NCI-H510A (cell line): ENCODE data around the gene TCEANC.
A peak's percentile ranks its signal among the peaks of the same experiment; 100 is the strongest.
"Not testable (repeated sequence)": the region's sequence is repeated elsewhere in the genome, so short reads cannot be mapped to it uniquely, and the experiment has no call there.

Experiments
- DNase-seq: peaks from one replicate; lab custom pipeline; 2025; lab: John Stamatoyannopoulos, UW

TCEANC gene

GRCh38 chrX:13655674-13656073, 2.7 kb downstream of the TCEANC start:
- DNase-seq, result no peak

DNA sequence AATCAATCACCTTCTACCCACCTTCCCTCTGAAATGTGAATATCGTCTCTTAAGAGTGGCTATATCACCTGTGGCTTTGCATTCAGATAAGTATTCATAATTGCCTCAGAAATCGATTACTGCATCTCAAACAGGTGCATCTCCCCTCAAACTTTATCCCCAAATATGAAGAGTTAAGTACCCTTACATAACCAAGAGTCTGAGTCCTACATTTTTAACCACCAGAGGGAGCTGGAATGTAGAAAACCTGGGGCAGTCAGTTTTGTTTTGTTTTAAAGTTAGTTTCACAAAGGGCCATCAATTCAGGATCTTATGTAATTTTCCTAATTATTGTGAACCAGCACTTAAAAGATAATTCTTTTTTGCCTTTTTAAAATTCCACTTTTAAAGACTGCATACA, 5.7 kb downstream of the TCEANC start:
- DNase-seq, result no peak

DNA sequence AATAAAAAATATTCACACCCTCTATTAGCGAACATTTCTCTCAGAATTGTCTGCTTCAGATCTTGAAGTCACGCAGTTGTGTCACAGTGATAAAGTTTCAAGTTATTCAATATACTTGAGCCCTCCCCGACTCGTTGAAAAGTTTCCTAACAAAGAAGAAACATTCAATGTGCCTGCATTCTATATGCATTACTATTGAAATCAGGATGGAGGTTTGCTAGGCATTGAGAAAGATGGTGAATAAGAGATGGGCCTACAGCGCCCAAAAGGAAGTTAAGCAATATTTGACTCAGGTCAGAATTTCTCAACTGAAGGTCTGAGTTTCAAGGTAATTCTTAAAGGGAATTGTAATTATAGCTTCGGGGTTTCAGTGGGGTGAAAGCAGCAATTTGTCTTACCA, 6.1 kb downstream of the TCEANC start:
- DNase-seq, result no peak

GRCh38 chrX:13661735-13662288, 8.9 kb downstream of the TCEANC start:
- no peak for DNase-seq

GRCh38 chrX:13662355-13662791, 9.4 kb downstream of the TCEANC start:
- DNase-seq, result no peak

- DNase-seq, result no peak
Observed at GRCh38 chrX:13664020-13664419, 11.1 kb downstream of the TCEANC start.

DNA sequence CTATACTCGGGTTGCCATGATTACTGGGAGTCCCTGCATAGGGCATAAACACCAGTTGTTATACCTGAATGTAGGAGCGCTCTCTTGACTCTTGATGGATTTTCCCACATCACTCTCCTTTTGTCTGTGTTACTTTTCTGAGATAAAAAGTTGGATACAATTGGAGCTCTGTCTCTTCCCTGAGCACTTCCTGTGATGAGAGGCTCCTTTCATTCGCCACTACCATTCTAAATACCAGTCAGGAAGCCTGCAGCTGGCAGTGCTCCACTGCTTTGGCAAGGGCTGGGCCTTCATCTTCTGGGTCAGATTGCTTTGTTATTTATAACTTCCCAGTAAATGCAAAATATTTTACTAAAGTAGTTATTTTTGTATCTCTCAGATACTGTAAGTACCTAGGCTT, 13.9 kb downstream of the TCEANC start:
- DNase-seq, result no peak

DNA sequence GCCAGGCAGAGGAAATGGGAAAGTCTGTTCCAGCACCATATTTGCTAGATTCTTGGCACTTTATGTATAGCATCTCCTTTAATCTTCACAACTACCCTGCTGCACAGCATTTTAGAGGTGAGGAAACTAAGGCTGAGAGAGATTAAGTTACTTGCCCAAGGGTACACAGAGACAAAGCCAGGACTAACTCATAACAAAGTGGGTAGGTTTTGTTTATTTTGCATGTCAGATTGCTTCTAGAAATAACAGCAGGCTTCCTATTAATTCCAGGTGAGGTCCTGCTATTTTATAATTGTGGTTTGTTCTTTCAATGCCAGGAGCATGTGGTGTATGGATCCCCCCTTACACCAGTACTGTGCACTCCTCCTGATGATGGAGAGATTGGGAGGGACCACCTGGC, 15.0 kb downstream of the TCEANC start:
- DNase-seq, result no peak

DNA sequence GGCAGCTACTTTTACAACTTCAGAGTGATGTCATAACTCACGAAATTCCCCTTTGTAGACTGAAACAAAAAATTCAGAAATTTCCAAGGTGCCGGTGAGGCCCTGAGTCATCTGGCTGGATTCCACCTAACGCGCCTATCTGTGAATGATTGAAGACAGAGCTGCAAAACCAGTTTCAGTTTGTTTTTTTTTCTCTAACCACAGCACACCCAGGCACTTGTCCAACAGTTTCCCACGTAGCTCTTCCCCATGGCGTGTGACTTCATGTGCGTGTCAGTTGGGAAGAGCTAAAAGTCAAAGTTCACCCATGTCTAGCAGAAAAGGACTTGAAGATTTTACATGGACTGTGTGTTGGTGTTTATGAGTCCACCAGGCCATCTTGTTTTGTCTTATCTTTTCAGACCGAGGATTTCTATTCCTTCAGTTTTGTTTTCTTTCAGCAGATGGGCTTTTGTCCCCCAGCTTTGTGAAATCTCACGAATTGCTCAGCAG, 16.4 kb downstream of the TCEANC start:
- DNase-seq, result peak; percentile 19

DNA sequence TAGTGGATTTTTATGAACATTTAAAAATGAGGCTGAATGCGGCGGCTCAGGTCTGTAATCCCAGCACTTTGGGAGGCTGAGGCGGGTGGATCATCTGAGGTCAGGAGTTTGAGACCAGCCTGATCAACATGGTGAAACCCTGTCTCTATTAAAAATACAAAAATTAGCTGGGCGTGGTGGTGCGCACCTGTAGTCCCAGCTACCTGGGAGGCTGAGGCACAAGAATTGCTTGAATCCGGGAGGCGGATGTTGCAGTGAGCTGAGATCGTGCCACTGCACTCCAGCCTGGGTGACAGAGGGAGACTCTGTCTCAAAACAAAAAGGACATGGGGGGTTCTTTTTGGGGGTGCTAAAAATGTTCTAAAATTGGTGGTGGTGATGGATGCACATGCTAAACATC, 16.8 kb downstream of the TCEANC start:
- not testable (repeated sequence) for DNase-seq

DNA sequence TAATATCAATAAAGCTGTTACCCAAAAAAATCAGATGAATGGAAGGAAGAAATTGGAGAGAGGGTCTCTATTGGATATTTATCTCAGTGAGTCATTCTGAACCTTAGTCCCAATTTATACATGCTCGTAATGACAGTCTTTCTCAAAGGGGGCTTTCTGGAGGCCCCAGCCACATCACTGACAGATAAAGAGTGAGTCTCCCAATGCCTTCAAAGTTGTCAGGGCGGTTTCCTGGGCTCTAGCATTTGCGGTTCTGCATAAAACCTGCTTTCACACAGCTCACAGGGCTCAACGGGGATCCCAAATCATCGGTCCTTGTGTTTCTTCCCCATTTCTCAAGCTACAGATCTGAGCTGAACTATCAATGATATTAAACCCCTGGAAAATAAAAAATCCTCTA, 17.3 kb downstream of the TCEANC start:
- no peak for DNase-seq

DNA sequence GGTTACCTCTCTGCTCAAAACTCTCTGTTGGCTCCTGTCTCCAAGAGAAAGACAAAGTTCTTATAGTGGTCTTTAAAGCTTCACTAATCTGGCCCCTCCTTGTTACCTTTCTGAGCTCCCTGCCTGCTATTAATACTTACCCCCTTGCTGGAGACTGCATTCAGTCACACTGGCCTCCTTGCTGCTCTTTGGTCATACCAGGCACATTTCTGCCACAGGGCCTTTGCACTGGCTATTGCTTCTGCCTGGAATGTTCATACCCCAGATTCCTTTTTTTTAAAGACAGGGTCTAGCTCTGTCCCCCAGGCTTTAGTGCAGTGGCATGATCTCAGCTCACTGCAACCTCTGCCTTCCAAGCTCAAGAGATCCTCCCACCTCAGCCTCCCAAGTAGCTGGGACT, 20.1 kb downstream of the TCEANC start:
- no peak for DNase-seq

DNA sequence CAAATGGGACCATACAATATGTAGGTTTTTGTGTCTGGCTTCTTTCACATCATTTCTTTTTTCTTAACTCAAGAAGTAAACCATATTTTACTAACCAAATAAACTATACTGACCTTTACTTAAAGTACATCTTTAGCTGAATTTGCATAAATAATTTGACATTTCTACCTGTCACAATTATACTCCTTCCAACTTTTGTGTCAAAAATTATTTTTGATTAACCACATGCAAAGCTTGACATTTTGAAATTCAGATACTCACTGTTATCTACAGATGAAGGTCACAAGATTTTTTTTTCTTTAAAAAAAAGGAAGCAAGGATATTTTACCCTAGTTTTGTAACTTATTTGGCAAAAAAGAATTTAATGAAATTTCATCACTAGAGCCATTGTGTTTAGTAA, 23.9 kb downstream of the TCEANC start:
- no peak for DNase-seq

- not testable (repeated sequence) for DNase-seq
Observed at GRCh38 chrX:13679700-13680099, 26.8 kb downstream of the TCEANC start.

DNA sequence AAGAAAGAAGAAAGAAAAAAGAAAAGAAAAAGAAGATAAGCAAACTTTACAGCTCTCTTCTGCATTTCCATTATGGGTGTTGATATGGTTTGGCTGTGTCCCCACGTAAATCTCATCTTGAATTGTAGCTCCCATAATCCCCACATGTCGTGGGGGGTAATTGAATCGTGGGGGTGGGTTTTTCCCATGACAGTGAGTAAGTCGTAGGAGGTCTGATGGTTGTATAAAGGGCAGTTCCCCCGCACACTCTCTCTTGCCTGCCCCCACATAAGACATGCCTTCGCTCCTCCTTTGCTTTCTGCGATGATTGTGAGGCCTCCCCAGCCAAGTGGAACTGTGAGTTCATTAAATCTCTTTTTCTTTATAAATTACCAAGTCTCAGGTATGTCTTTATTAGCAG, 28.7 kb downstream of the TCEANC start:
- no peak for DNase-seq

- DNase-seq, result no peak
Observed at GRCh38 chrX:13684361-13684760, 31.4 kb downstream of the TCEANC start.

GRCh38 chrX:13685126-13685763, 32.3 kb downstream of the TCEANC start:
- DNase-seq, result no peak

GRCh38 chrX:13687203-13687602, 34.3 kb downstream of the TCEANC start:
- no peak for DNase-seq

DNA sequence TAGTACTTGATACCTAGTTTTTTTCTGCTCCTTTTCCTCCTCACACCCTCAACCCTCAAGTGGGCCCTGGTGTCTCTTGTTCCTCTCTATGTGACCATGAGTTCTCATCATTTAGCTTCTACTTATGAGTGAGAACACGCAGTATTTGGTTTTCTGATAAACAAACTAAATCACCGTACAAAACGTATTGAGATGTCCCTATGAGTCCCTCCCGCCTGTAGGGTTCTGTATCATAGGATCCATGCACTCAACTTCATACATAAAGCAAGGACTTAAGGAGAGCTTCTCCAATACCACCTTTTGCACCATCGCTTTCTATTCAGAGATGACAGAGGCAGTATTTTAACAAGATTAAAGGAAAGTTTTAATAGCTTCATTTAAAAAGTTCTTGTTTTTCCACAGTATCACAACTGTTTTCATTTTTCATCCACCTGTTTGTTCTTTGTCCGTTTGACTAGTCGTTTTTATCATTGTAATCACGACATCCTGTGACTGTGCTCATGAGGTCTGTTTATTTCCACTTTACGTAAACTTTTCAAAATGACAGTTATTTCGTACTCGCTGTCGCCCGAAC, 35.5 kb downstream of the TCEANC start:
- DNase-seq, result no peak

- peak; percentile 61 for DNase-seq
Observed at GRCh38 chrX:13688958-13689740, 36.2 kb downstream of the TCEANC start, which contains the start of gene RAB9A. RAB9A (plus strand) TSS chrX:13689128; CDS start chrX:13708747, 19,619 bp downstream.

DNA sequence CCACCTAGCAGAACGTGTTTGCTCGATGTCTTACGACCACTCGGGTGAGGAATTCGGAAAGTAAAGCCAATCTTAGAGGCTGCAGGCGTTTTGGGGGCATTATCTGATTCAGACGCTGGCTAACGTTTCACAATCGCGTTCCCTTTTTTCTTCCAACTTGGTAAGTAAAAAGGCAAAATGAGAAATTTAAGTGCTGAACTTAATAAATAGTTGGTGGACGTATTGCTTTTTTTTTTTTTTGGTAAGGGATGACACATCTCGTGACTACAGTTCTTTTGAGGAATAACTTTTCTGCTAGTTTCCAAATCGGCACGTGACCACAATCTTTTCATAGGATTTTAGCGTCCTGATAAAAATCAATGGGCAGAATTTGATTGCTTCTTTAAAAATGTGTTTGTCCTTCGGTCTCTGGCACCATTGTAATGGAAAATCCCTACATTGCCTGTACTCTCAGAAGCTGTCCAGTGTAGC, 36.8 kb downstream of the TCEANC start:
- DNase-seq, result no peak

GRCh38 chrX:13690836-13691235, 37.9 kb downstream of the TCEANC start:
- no peak for DNase-seq
